ENCODE measurements around the gene MAMLD1. TPM values are rescaled to one million over a fixed set of nuclear protein-coding genes. Genes with fewer than 3 reads are reported as not detected.

The MAMLD1 gene
- total and polyA plus RNA-seq, 2 of the 8 experiments (the other 6 are each of a cell fraction or from before 2014, with no cell fraction given), result 0.09 to 0.26 TPM

DNA sequence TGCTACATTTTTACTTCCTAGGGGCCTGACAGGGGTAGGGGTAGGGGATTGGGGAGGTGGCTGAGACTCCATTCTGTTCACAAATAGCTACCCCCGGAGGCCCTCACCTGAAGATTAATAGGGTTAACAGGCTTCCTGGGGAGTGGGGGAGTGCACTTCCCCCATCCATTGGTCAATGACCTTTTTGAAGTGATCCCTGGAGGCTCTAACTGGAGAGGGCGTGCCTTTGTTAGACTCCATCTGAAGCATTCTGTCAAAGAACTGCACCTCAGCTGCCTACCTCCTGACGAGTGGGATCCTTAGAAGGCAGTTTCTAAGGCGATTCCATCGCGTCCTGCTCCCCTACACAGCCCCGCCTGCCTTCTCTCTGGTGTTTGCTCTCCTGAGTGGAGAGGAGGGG, 195.3 kb downstream of the MAMLD1 start:
- H2BK15ac ChIP-seq (ENCODE audit: low read length), result no peak overlapping the region
- peak overlapping the region; percentile 13 to 39; a peak in 2 of 4 replicates for H3K4me2 ChIP-seq (ENCODE audit: insufficient read depth in 1 of 2, low read depth in 2 of 2, low read length in 2 of 2)
- FAIRE-seq (peak; percentile 84), DNase-seq (ENCODE audit: low read depth in 1 of 2, low spot score in 2 of 2) (no peak)
- no peaks in the 10 kb centered on the region; the same call in 1 of the 2 replicates for H3K23me2 ChIP-seq (ENCODE audit: low read depth, low read length)
- H3K9me3 ChIP-seq (ENCODE audit: insufficient read depth in 2 of 2, low read depth in 1 of 2, low read length in 1 of 2), result no peaks in the 10 kb centered on the region
- no peak overlapping the region for H3K4ac ChIP-seq (replicated peaks; ENCODE audit: insufficient read length, low read depth, low read length)
- no peak overlapping the region for H2BK12ac ChIP-seq (ENCODE audit: low read depth, low read length)
- no peak overlapping the region for H2BK120ac ChIP-seq (replicated peaks; ENCODE audit: low read depth, low read length)
- H3K4me3 ChIP-seq (ENCODE audit: extremely low read depth in 1 of 4, insufficient read depth in 2 of 4, low read depth in 3 of 4, low read length in 4 of 4), result 0 out of 8 replicates have a peak overlapping the region, but pooled peaks of 2 of the 4 experiments have one; percentile 3 to 14
- H3K79me2 ChIP-seq (ENCODE audit: control insufficient read depth in 1 of 2, insufficient read depth in 2 of 2, low read length in 2 of 2), result no peaks in the 10 kb centered on the region
- WGBS, 2 experiments (ENCODE audit: extremely low coverage in 1 of 2, insufficient coverage in 1 of 2, insufficient read length in 1 of 2, insufficient replicate concordance in 2 of 2, low coverage in 1 of 2, low lambda C conversion rate in 2 of 2, missing lambda C conversion rate in 1 of 2), result 21% methylated on average over 6 of the region's 7 CpGs; no CpG with 5 or more reads in 1 of the 2 experiments
- H3K27ac ChIP-seq (ENCODE audit: low read depth, low read length), result no peak overlapping the region
- no peak overlapping the region for H2BK5ac ChIP-seq (ENCODE audit: low read depth, low read length)
- no peak overlapping the region for H3K56ac ChIP-seq (replicated peaks; ENCODE audit: insufficient read length, low read depth, low read length)
- no peaks in the 10 kb centered on the region for H3K79me1 ChIP-seq (ENCODE audit: low read depth, low read length)
- peaks cover 0 to 4% (median 1%) of the 10 kb centered on the region in 4 experiments; a peak in 3 of 7 replicates for H3K4me1 ChIP-seq (replicated peaks in 1 of 4; ENCODE audit: control insufficient read depth in 3 of 4, insufficient read depth in 4 of 4, low read length in 3 of 4)
- no peak overlapping the region for H4K5ac ChIP-seq (ENCODE audit: insufficient read length, low read depth, low read length)
- no peak overlapping the region for H4K91ac ChIP-seq (replicated peaks; ENCODE audit: insufficient read length, low read length)
- H2BK20ac ChIP-seq (ENCODE audit: low read length), result no peak overlapping the region
- H4K8ac ChIP-seq (ENCODE audit: extremely low read depth, insufficient read depth, low read length), result no peak overlapping the region
- no peak overlapping the region for H3K9ac ChIP-seq (replicated peaks in 1 of 4; ENCODE audit: extremely low read depth in 1 of 4, low read depth in 3 of 4, low read length in 3 of 4)
- H3K36me3 ChIP-seq (ENCODE audit: control insufficient read depth in 2 of 4, insufficient read depth in 4 of 4, low read length in 3 of 4), result no peaks in the 10 kb centered on the region
- ChIA-PET CTCF (ENCODE audit: partially characterized antibody) (interaction anchor here (0.8 to 1.3 kb wide), 3 partner anchors 14 to 62 kb away, joined by 3 read pairs; no protein-coding TSS in a partner anchor), POLR2A (ENCODE audit: partially characterized antibody) (interaction anchor here (1.2 to 1.9 kb wide), 2 partner anchors 8 to 10 kb away, joined by 3 to 6 read pairs; partner anchors contain the start of gene MTM1)
- no peak overlapping the region; the same call in 1 of the 2 replicates for H3K18ac ChIP-seq (ENCODE audit: extremely low read depth, low read length)
- H3K23ac ChIP-seq (ENCODE audit: insufficient read length), result no peak overlapping the region
- H3K14ac ChIP-seq (ENCODE audit: insufficient read length), result no peak overlapping the region
- H4K20me1 ChIP-seq (replicated peaks in 1 of 2; ENCODE audit: control insufficient read depth in 1 of 2, insufficient read depth in 2 of 2, low read length in 2 of 2), result no peaks in the 10 kb centered on the region
- H2AFZ ChIP-seq (ENCODE audit: low read length), result no peak overlapping the region
- H3K27me3 ChIP-seq (replicated peaks in 1 of 4; ENCODE audit: control insufficient read depth in 3 of 4, extremely low read depth in 1 of 4, insufficient read depth in 3 of 4, low read length in 3 of 4), result no peaks in the 10 kb centered on the region
- H2AK5ac ChIP-seq (ENCODE audit: low read depth, low read length), result no peak overlapping the region
- TF ChIP-seq SP1 (IDR thresholded peaks at IDR 0.05; ENCODE audit: low read depth, low read length) (no peak), CHD1 (IDR thresholded peaks at IDR 0.05; ENCODE audit: low read depth, low read length) (no peak), EP300 (IDR thresholded peaks at IDR 0.05; ENCODE audit: borderline replicate concordance in 1 of 2, low read depth in 2 of 2, low read length in 2 of 2) (no peak), SUZ12 (IDR thresholded peaks at IDR 0.05; ENCODE audit: low read length) (no peak)
- TF ChIP-seq, protein P1, sequence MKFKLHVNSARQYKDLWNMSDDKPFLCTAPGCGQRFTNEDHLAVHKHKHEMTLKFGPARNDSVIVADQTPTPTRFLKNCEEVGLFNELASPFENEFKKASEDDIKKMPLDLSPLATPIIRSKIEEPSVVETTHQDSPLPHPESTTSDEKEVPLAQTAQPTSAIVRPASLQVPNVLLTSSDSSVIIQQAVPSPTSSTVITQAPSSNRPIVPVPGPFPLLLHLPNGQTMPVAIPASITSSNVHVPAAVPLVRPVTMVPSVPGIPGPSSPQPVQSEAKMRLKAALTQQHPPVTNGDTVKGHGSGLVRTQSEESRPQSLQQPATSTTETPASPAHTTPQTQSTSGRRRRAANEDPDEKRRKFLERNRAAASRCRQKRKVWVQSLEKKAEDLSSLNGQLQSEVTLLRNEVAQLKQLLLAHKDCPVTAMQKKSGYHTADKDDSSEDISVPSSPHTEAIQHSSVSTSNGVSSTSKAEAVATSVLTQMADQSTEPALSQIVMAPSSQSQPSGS (IDR thresholded peaks at IDR 0.05; ENCODE audit: low read length), result no peak
